GM23338 (cell line): ENCODE results near the gene THADA. TPM values are rescaled to one million over a fixed set of nuclear protein-coding genes. Genes with fewer than 3 reads are reported as not detected.

Source experiments
- ATAC-seq: fragments of 200-7000 bp; cut with Tn5 transposase; 3 replicates; pipeline ENCODE4 v1.9.1; 2020
- DNase-seq: peaks from one replicate; pipeline ENCODE4 v3.0.0-alpha.2; 2015; ENCODE audit warnings: low spot score
- H2AFZ ChIP-seq: fragments of 200-600 bp; sonication (generic); 2 replicates; pipeline ENCODE4 v1.8.0; 2016; ENCODE audit warnings: antibody characterized with exemption, mild to moderate bottlenecking, moderate library complexity
- H3F3A ChIP-seq: fragments of 200-600 bp; sonication (generic); replicated peaks from 2 replicates; pipeline ENCODE4 v1.8.0; 2017; ENCODE audit warnings: antibody characterized with exemption, mixed run types, low read depth
- H3K27ac ChIP-seq: fragments of 200-600 bp; sonication (generic); 2 replicates; pipeline ENCODE4 v1.6.1; 2016; ENCODE audit warnings: low read depth
- H3K27me3 ChIP-seq: fragments of 200-600 bp; sonication (generic); 2 replicates; pipeline ENCODE4 v1.8.0; 2016; ENCODE audit warnings: mild to moderate bottlenecking, mixed run types, moderate library complexity; ENCODE audit not compliant: insufficient read depth
- H3K36me3 ChIP-seq: fragments of 200-600 bp; sonication (generic); 2 replicates; pipeline ENCODE4 v1.8.0; 2016; ENCODE audit warnings: mild to moderate bottlenecking; ENCODE audit not compliant: insufficient read depth
- H3K4me1 ChIP-seq: fragments of 200-600 bp; sonication (generic); 2 replicates; pipeline ENCODE4 v1.8.0; 2016; ENCODE audit warnings: mild to moderate bottlenecking, moderate library complexity; ENCODE audit not compliant: insufficient read depth
- H3K4me2 ChIP-seq: fragments of 200-600 bp; sonication (generic); 2 replicates; pipeline ENCODE4 v1.7.1; 2017; ENCODE audit warnings: mixed run types
- H3K4me3 ChIP-seq: fragments of 200-600 bp; sonication (generic); 2 replicates; pipeline ENCODE4 v1.6.1; 2016; ENCODE audit warnings: mixed run types
- H3K79me2 ChIP-seq: fragments of 200-600 bp; sonication (generic); replicated peaks from 2 replicates; pipeline ENCODE4 v1.8.0; 2017; ENCODE audit warnings: mild to moderate bottlenecking; ENCODE audit not compliant: insufficient read depth
- H3K9me2 ChIP-seq: fragments of 200-600 bp; sonication (generic); 2 replicates; pipeline ENCODE4 v1.8.0; 2017; ENCODE audit not compliant: insufficient read depth
- H4K20me1 ChIP-seq: fragments of 200-600 bp; sonication (generic); replicated peaks from 2 replicates; pipeline ENCODE4 v1.8.0; 2017; ENCODE audit warnings: mild to moderate bottlenecking; ENCODE audit not compliant: insufficient read depth
- H3K27ac Mint-ChIP-seq: 2 replicates; pipeline ENCODE4 v1.8.0; 2020; ENCODE audit warnings: inconsistent platforms, mild to moderate bottlenecking, moderate library complexity, mixed read lengths
- H3K27me3 Mint-ChIP-seq: 3 replicates; pipeline ENCODE4 v1.8.0; 2022; ENCODE audit warnings: low read depth, mild to moderate bottlenecking, moderate library complexity, mixed read lengths, inconsistent platforms; ENCODE audit not compliant: insufficient read depth, poor library complexity
- H3K36me3 Mint-ChIP-seq: 3 replicates; pipeline ENCODE4 v1.8.0; 2021; ENCODE audit warnings: low read depth, mild to moderate bottlenecking, inconsistent platforms, moderate library complexity, mixed read lengths
- H3K4me1 Mint-ChIP-seq: 3 replicates; pipeline ENCODE4 v1.8.0; 2020; ENCODE audit warnings: mild to moderate bottlenecking, inconsistent platforms, mixed read lengths
- H3K4me3 Mint-ChIP-seq: 3 replicates; pipeline ENCODE4 v1.8.0; 2021; ENCODE audit warnings: moderate library complexity, mild to moderate bottlenecking, inconsistent platforms, mixed read lengths
- H3K9me3 Mint-ChIP-seq: 3 replicates; pipeline ENCODE4 v1.8.0; 2020; ENCODE audit warnings: moderate library complexity, mild to moderate bottlenecking, inconsistent platforms, mixed read lengths
- CREB1 ChIP-seq: fragments of 250-450 bp; sonication (Bioruptor Pico); IDR thresholded peaks from 2 replicates; pipeline ENCODE4 v1.5.0; 2020; ENCODE audit warnings: low read depth, mild to moderate bottlenecking, moderate library complexity
- EZH2 ChIP-seq: fragments of 200-600 bp; sonication (generic); IDR thresholded peaks from one replicate; pipeline ENCODE4 v1.8.0; 2017; ENCODE audit warnings: antibody characterized with exemption, mild to moderate bottlenecking, low read depth; ENCODE audit not compliant: unreplicated experiment
- EZH2phosphoT487 ChIP-seq: fragments of 200-600 bp; sonication (generic); IDR thresholded peaks from one replicate; pipeline ENCODE4 v1.8.1; 2018; ENCODE audit warnings: antibody characterized with exemption; ENCODE audit not compliant: unreplicated experiment
- JUNB ChIP-seq: IDR thresholded peaks from one replicate; pipeline ENCODE4 v1.6.1; 2016; ENCODE audit warnings: antibody characterized with exemption; ENCODE audit not compliant: unreplicated experiment
- NANOG ChIP-seq: IDR thresholded peaks from 2 replicates; pipeline ENCODE4 v1.6.1; 2016; ENCODE audit warnings: antibody characterized with exemption, borderline replicate concordance
- POLR2AphosphoS5 ChIP-seq: IDR thresholded peaks from 2 replicates; pipeline ENCODE4 v1.6.1; 2016; ENCODE audit warnings: antibody characterized with exemption, low read depth
- STAT1 ChIP-seq: IDR thresholded peaks from one replicate; pipeline ENCODE4 v1.6.1; 2016; ENCODE audit warnings: antibody characterized with exemption; ENCODE audit not compliant: unreplicated experiment
- ZNF114 ChIP-seq: fragments of 250-450 bp; sonication (Bioruptor Pico); IDR thresholded peaks from 2 replicates; pipeline ENCODE4 v1.5.0; 2020; ENCODE audit warnings: mild to moderate bottlenecking, moderate library complexity
- ZNF331 ChIP-seq: fragments of 250-450 bp; sonication (Bioruptor Pico); IDR thresholded peaks from 2 replicates; pipeline ENCODE4 v1.5.0; 2020; ENCODE audit warnings: low read depth, mild to moderate bottlenecking, moderate library complexity
- ZNF462 ChIP-seq: fragments of 250-450 bp; sonication (Bioruptor Pico); IDR thresholded peaks from 2 replicates; pipeline ENCODE4 v1.5.0; 2020; ENCODE audit warnings: mild to moderate bottlenecking, moderate library complexity
- polyA plus RNA-seq: library from polyadenylated mRNA; unstranded; fragments of >200 nt; fragmentation: Nextera tagmentation; extraction: Ambion mirVana; gene quantifications from 2 replicates; pipeline ENCODE4 v1.2.1, GENCODE V29; 2016
- total RNA-seq: library from RNA; depleted of rRNA; stranded (reverse); fragments of >200 nt; shearing (Covaris generic); gene quantifications from 2 replicates; pipeline ENCODE4 v1.2.3, GENCODE V29; 2014
- TF ChIP-seq, protein P1 (sequence below): IDR thresholded peaks from 2 replicates; pipeline ENCODE4 v1.6.1; 2016; ENCODE audit warnings: antibody characterized with exemption
- TF ChIP-seq, protein P2 (sequence below), 2 experiments: fragments of 200-600 bp in 1 of 2; sonication (generic) in 1 of 2; conservative IDR thresholded peaks; 2 replicates each; pipeline versions ENCODE4 v1.5.1 to v1.6.1; 2016 to 2017; ENCODE audit warnings: antibody characterized with exemption in 2 of 2, low read depth in 2 of 2, mild to moderate bottlenecking in 2 of 2, moderate library complexity in 1 of 2
- TF ChIP-seq, protein P3 (sequence below): IDR thresholded peaks from one replicate; pipeline ENCODE4 v1.6.1; 2018; ENCODE audit warnings: antibody characterized with exemption; ENCODE audit not compliant: unreplicated experiment

The THADA gene
- total and polyA plus RNA-seq, 2 experiments from 2014 or later: 17.0 to 30.7 TPM

GRCh38 chr2:43367012-43367782, 228.6 kb downstream of the THADA start:
- Histone ChIP-seq H3K9me2 (no peaks in the 10 kb centered on the region), H2AFZ (no peak overlapping the region), H3K79me2 (no peaks in the 10 kb centered on the region), H3K36me3 (no peaks in the 10 kb centered on the region), H3K4me3 (no peak overlapping the region), H3K4me1 (peaks cover 16% of the 10 kb centered on the region; the same call in 1 of the 2 replicates), H4K20me1 (no peaks in the 10 kb centered on the region), H3K4me2 (no peak overlapping the region), H3F3A (no peaks in the 10 kb centered on the region), H3K27ac (no peak overlapping the region), H3K27me3 (no peaks in the 10 kb centered on the region)
- Mint-ChIP-seq H3K27me3 (peaks cover 3% of the 10 kb centered on the region), H3K27ac (no peak overlapping the region), H3K4me3 (no peak overlapping the region), H3K4me1 (peaks cover 20% of the 10 kb centered on the region; the same call in 2 of the 3 replicates), H3K9me3 (no peaks in the 10 kb centered on the region), H3K36me3 (no peaks in the 10 kb centered on the region)
- TF ChIP-seq, protein P1, sequence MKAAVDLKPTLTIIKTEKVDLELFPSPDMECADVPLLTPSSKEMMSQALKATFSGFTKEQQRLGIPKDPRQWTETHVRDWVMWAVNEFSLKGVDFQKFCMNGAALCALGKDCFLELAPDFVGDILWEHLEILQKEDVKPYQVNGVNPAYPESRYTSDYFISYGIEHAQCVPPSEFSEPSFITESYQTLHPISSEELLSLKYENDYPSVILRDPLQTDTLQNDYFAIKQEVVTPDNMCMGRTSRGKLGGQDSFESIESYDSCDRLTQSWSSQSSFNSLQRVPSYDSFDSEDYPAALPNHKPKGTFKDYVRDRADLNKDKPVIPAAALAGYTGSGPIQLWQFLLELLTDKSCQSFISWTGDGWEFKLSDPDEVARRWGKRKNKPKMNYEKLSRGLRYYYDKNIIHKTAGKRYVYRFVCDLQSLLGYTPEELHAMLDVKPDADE: no peak
- TF ChIP-seq ZNF114 (CRISPR knock-in tag): no peak
- no peak for TF ChIP-seq STAT1
- TF ChIP-seq, protein P2, sequence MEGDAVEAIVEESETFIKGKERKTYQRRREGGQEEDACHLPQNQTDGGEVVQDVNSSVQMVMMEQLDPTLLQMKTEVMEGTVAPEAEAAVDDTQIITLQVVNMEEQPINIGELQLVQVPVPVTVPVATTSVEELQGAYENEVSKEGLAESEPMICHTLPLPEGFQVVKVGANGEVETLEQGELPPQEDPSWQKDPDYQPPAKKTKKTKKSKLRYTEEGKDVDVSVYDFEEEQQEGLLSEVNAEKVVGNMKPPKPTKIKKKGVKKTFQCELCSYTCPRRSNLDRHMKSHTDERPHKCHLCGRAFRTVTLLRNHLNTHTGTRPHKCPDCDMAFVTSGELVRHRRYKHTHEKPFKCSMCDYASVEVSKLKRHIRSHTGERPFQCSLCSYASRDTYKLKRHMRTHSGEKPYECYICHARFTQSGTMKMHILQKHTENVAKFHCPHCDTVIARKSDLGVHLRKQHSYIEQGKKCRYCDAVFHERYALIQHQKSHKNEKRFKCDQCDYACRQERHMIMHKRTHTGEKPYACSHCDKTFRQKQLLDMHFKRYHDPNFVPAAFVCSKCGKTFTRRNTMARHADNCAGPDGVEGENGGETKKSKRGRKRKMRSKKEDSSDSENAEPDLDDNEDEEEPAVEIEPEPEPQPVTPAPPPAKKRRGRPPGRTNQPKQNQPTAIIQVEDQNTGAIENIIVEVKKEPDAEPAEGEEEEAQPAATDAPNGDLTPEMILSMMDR (conservative IDR thresholded peaks at IDR 0.05; ENCODE audit: low read depth in 2 of 2): no peak
- no peak for TF ChIP-seq CREB1 (CRISPR knock-in tag)
- no peak for TF ChIP-seq POLR2AphosphoS5
- TF ChIP-seq EZH2phosphoT487: no peak
- TF ChIP-seq ZNF462 (CRISPR knock-in tag): no peak
- no peak for TF ChIP-seq ZNF331 (CRISPR knock-in tag)
- no peak for TF ChIP-seq EZH2
- TF ChIP-seq, protein P3, sequence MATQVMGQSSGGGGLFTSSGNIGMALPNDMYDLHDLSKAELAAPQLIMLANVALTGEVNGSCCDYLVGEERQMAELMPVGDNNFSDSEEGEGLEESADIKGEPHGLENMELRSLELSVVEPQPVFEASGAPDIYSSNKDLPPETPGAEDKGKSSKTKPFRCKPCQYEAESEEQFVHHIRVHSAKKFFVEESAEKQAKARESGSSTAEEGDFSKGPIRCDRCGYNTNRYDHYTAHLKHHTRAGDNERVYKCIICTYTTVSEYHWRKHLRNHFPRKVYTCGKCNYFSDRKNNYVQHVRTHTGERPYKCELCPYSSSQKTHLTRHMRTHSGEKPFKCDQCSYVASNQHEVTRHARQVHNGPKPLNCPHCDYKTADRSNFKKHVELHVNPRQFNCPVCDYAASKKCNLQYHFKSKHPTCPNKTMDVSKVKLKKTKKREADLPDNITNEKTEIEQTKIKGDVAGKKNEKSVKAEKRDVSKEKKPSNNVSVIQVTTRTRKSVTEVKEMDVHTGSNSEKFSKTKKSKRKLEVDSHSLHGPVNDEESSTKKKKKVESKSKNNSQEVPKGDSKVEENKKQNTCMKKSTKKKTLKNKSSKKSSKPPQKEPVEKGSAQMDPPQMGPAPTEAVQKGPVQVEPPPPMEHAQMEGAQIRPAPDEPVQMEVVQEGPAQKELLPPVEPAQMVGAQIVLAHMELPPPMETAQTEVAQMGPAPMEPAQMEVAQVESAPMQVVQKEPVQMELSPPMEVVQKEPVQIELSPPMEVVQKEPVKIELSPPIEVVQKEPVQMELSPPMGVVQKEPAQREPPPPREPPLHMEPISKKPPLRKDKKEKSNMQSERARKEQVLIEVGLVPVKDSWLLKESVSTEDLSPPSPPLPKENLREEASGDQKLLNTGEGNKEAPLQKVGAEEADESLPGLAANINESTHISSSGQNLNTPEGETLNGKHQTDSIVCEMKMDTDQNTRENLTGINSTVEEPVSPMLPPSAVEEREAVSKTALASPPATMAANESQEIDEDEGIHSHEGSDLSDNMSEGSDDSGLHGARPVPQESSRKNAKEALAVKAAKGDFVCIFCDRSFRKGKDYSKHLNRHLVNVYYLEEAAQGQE: no peak
- no peak for TF ChIP-seq NANOG
- no peak for TF ChIP-seq JUNB
- DNase-seq (no peak), ATAC-seq (no peak)
